ENCODE results near the gene SLC7A1. TPM values are rescaled to one million over a fixed set of nuclear protein-coding genes. Genes with fewer than 3 reads are reported as not detected.

SLC7A1 gene
- total and polyA plus RNA-seq, 4 donors = 0.90 to 22.6 (median 1.4) TPM

- TF ChIP-seq YY1 (IDR thresholded peaks at IDR 0.05) (no peak), FOXA2 (IDR thresholded peaks at IDR 0.05) (no peak), RAD21 (IDR thresholded peaks at IDR 0.05) (no peak), GABPA (IDR thresholded peaks at IDR 0.05 in 1 of 2, conservative IDR thresholded peaks at IDR 0.05 in 1 of 2) (no peak), EGR1 (IDR thresholded peaks at IDR 0.05; ENCODE audit: low read depth in 2 of 2) (no peak), JUND (IDR thresholded peaks at IDR 0.05) (no peak), RXRA (IDR thresholded peaks at IDR 0.05) (no peak), REST (IDR thresholded peaks at IDR 0.05) (no peak), CTCF (IDR thresholded peaks at IDR 0.05; ENCODE audit: low read depth, low read length, missing input control) (no peak), ATF3 (IDR thresholded peaks at IDR 0.05) (no peak), TAF1 (conservative IDR thresholded peaks at IDR 0.05) (no peak), SP1 (IDR thresholded peaks at IDR 0.05) (no peak), HNF4G (IDR thresholded peaks at IDR 0.05) (no peak), ZBTB33 (IDR thresholded peaks at IDR 0.05) (no peak), HNF4A (conservative IDR thresholded peaks at IDR 0.05) (no peak), MAX (IDR thresholded peaks at IDR 0.05) (no peak), NR2F2 (IDR thresholded peaks at IDR 0.05) (no peak), FOXA1 (IDR thresholded peaks at IDR 0.05) (no peak)
- Histone ChIP-seq H3K9ac (ENCODE audit: low read depth in 1 of 2, low read length in 2 of 2) (no peak overlapping the region), H3K27me3 (ENCODE audit: control insufficient read depth in 4 of 4, insufficient read depth in 4 of 4, low read length in 3 of 4) (no peaks in the 10 kb centered on the region), H3K27ac (ENCODE audit: low read depth in 1 of 2, low read length in 2 of 2) (no peak overlapping the region), H3K4me1 (ENCODE audit: control insufficient read depth in 4 of 4, insufficient read depth in 4 of 4, low read length in 3 of 4) (no peaks in the 10 kb centered on the region), H3K36me3 (ENCODE audit: control insufficient read depth in 4 of 4, insufficient read depth in 3 of 4, low read depth in 1 of 4, low read length in 3 of 4) (no peaks in the 10 kb centered on the region), H3K9me3 (ENCODE audit: control insufficient read depth in 4 of 4, low read length in 3 of 4) (no peaks in the 10 kb centered on the region), H3K4me3 (ENCODE audit: low read depth in 1 of 3, low read length in 3 of 3) (no peak overlapping the region)
- 81% methylated on average over 7 of the region's 7 CpGs for WGBS
- DNase-seq (ENCODE audit: low spot score) = no peak
These were observed 7.8 kb downstream of the SLC7A1 start for GRCh38 chr13:29587645-29588044.
